Endothelial cell of hepatic sinusoid (primary cell): ENCODE results near the gene PDK1.
"Not testable (repeated sequence)": the region's sequence is repeated elsewhere in the genome, so short reads cannot be mapped to it uniquely, and the experiment has no call there.

Source experiments
- in situ Hi-C: cut with HindIII; loops from 2 replicates; pipeline ENCODE4 v1.10.0; 2017; ENCODE audit warnings: low sequenced_read_pairs

Gene PDK1

DNA sequence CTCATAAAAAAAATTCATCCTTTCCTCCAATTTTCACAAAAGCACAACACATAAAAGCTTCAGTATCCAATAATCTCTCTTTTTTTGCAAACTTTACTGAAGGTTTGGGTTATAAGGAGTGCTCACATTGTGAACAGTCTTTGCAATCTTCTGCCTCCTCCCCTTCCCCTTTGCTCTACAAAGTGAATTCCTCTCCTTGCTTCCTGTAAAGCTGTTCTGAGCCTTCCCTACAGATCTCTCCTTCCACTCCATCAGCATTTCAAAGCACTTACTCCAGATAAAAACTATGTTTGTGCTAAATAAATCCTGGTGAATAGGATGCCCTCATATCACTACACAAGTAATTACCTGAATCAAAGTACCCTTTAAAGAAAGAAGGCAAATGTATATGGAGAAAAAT lies 4.6 kb upstream of the PDK1 start:
- in situ Hi-C loops: no loop called here

DNA sequence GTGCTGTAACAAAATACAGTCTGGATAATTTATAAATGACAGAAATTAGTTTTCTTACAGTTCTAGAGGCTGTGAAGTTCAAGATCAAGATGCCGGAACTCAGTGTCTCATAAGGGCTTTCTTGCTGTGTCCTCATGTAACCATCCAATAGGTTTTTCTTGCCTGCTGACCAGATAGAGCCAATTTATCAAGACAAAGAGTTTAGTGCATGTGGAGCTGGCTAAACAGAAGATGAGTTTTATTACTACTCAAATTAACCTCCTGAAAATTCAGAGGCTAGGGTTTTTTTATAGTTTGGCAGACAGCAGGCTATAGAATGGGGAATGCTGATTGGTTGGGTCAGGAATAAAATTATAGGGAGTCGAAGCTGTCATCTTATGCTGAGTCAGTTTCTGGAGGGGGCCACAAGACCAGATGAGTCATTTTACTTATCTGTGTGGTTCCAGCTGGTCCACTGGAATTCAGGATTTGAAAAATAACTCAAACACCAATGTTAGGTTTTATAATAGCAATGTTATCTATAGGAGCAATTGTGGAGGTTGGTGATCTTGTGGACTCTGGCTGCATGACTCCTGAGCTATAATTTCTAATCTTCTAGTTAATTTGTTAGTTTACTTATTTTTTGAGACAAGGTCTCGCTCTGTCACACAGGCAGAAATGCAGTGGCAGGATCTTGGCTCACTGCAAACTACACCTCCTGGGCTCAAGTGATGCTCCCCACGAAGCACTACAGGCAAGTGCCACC lies 3.2 kb upstream of the PDK1 start:
- in situ Hi-C loops: no loop called here

DNA sequence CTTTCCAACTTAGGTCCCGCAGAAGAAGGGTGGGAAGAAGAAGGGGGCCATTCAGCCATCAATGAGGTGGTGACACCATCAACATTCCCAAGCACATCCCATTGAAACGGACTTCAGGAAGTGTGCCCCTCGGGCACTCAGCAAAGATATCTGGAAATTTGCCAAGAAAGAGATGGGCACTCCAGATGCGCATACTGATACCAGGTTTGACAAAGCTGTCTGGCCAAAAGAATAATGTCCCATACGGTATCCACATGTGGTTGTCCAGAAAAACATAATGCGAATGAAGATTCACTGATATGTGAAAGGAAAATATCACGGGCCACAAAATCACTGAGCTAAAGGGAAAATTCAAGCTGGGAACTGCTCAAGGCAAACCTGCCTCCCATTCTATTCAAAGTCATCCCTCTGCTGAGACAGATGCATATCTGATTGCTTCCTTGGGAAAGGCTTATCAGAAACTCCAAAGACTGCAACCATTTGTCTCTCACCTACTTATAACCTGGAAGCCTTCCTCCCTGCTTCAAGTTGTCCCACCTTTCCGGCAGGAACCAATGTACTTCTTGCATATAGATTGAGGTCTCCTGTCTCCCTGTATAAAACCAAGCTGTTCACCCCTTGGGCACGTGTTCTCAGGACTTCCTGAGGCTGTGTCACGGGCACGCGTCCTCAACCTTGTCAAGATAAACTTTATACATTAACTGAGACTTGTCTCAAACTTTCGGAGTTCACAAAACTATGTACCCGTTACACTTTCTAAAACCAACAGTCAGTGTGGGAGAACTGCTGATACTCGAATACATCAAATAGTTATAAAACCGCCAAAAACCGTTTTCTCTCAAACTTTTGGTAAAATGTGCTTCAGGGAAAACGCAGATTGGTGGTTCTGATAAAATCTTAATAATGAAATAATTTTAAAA lies 1.3 kb upstream of the PDK1 start:
- in situ Hi-C loops: no loop called here

DNA sequence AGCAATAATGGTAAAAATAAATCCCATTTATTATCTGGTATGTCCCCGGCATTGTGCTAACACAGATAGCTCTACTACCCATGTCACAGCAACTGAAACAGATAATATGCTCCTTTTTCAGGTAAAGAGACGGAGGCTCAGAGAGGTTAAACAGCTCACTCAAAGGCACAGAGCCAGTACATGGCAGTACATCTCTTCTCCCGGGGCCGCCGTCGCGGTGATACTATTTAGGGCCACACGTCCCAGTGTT lies 693 bp upstream of the PDK1 start:
- in situ Hi-C loops: no loop called here

DNA sequence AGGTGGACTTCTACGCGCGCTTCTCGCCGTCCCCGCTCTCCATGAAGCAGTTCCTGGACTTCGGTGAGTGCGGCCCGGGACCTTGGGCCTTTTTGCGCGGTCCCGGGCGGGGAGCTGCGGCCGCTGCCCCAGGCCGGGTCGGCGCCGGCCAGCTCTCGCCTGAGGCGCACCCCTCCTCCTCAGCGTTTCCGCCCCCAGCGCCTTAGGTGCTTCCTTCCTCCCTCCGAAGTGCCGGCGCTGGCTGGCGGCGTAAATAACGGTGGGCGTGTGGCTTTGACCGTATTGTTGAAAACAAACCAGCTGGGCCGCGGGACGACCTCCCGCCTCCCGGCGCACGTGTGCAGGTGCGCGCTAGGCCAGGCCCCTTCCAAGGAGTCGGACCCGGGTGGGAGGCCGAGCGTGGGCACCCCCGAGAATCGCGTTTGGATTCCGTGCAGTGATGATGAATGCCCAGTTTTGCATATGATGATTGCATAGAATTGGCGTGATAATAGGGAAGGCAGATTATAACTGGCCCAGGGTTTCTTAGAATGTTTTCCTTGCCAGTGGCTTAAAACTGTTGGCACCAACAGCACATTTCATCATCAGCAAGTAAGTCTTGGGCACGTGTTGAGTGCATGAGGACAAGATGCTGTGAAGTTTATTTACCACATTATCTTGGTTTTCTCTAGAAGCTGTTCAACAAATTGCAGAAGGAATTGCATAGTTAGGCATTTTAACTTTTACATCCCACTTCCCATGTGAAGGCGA lies 569 bp downstream of the PDK1 start:
- in situ Hi-C loops: no loop called here

DNA sequence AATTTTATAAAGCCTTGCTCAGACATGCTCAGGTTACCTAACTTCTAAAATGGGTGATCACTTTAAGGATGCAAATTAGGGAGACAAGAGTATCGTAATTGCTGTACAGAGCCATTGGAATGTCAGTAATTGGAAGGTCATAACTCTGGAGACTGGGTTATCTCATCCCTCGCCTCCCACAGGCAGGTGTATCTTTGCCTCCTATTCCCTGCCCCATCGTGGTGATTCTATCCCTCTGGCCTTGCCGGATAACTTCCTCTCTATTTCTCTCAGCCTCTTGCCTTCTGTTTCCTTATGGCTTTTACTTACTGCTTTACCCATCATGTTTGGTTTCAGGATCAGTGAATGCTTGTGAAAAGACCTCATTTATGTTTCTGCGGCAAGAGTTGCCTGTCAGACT lies 2.5 kb downstream of the PDK1 start:
- in situ Hi-C loops: no loop called here

DNA sequence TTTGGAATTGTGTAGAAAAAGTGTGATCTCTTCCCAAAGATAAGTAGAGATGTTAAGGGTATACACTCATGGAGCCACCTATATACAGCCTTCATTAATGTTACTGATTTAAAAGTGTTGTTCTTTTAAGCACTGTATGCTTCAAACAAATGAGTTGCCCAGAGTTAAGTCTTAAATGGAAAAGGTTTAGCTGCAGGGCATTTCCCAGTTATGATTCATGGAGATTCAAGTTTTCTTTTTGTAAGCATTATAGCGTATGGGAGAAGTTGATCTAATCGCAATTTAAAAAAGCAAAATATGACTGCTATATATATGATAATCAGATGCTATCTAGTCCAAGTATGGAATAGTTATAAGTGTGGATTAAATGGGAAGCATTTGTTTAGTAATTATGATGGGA lies 4.8 kb downstream of the PDK1 start:
- in situ Hi-C loops: no loop called here

DNA sequence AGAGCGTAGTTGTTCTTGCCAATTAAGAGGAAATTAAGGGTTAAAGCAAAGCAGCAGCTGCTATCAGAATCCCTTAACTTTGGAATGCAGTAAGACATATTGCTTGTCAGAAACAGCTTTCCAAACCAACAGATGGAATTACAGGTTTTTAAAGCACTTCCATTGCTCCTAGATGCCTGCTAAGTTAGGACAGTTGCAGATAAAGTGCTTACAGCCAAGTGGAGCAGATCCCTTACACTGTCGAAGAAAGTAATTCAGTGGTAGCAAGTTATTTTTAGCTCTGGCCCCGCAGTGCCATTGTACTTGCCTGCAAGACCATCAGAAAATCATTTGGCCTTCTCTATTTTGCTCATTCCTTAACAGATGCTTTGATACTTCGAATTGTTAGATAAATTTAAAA lies 5.4 kb downstream of the PDK1 start:
- in situ Hi-C loops: no loop called here

DNA sequence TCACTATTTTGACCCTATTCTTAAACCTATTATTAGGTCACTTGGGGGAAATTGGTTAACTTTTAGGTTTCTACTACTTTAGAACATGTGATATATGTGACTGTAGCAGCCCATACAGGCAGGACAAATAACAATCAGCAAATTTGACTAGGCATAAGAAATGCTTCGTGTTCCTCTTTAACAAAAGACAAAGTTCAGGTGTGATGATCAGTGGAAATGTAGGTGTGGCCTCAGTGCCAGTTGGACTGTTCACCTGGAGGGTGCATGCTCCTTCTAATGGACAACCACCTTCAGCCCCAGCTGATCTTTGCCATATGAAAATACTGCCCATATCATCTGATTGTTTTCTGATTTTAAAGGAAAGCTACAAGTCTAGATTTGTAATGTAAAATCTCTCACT lies 6.4 kb downstream of the PDK1 start:
- in situ Hi-C loops: no loop called here

DNA sequence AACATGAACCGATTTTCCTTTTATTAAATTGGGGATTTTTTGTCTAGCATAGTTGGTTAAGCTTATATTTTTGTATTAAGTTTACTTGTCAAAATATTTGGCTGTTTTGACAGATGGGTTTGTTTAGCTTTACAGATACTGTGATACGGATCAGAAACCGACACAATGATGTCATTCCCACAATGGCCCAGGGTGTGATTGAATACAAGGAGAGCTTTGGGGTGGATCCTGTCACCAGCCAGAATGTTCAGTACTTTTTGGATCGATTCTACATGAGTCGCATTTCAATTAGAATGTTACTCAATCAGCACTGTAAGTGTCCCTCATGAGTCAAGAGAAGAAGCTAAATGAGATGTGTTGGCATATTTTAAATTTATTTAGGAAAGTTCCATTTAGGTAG lies 8.5 kb downstream of the PDK1 start:
- in situ Hi-C loops: no loop called here

DNA sequence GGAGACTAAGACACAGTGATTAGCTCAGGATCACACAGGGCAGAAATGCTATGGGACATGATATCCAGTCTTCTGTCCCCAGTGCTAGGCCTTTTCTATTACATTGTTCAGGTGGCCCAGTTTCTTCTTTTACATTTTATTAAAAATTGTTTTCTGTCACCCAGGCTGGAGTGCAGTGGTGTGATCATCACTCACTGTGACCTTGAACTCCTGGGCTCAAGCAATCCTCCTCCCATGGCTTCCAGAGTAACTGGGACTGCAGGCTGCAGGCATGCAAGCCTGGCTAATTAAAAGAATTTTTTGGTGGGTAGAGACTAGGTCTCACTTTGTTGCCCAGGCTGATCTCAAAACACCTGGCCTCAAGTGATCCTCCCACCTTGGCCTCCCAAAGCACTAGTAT lies 15.4 kb downstream of the PDK1 start:
- in situ Hi-C loops: no loop called here

DNA sequence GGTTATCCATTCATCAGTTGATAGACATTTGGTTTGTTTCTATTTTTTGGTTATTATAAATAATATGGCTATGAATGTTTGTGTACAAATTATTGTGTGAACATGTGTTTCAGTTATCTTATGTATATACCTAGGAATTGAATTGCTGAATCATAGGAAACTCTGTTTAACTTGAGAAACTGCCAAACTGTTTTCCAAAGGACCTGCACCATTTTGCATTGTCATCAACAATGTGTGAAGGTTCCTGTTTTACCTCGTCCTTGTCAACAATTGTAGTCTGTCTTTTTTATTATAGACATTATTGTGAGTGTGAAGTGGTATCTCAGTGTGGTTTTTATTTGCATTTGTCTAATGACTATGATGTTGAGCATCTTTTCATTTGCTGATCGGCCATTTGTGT lies 17.1 kb downstream of the PDK1 start:
- in situ Hi-C loops: no loop called here

DNA sequence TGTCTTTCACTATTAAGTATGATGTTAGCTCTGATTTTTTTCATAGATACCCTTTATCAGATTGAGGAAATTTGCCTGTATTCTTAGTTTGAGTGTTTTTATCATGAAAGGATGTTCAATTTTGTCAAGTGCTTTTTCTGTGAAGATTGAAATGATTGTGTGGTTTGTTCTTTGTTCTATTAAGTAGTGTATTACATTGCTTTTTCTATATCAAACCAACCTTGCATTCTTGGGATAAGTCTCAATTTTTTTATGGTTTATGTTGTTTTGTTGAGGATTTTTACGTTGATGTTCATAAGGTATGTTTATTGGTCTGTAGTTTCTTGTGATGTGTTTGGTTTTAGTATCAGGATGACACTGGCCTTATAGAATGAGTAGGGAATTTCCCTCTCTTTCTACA lies 19.1 kb downstream of the PDK1 start:
- in situ Hi-C loops: no loop called here

DNA sequence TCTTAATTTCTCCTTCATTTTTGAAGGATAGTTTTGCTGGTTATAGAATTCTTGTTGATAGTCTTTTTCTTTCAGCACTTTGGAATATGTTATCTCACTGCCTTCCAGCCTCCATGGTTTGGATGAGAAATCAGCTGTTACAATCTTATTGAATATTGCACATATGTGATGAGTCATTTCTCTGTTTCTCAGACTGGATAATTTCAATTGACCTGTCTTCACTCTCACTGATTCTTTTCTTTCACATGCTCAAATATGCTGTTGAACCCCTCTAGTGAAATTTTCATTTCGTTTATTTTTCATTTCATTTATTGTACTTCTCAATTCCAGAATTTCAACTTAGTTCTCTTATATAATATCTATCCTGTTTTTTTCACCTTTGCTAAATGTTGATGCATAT lies 22.2 kb downstream of the PDK1 start:
- in situ Hi-C loops: no loop called here

DNA sequence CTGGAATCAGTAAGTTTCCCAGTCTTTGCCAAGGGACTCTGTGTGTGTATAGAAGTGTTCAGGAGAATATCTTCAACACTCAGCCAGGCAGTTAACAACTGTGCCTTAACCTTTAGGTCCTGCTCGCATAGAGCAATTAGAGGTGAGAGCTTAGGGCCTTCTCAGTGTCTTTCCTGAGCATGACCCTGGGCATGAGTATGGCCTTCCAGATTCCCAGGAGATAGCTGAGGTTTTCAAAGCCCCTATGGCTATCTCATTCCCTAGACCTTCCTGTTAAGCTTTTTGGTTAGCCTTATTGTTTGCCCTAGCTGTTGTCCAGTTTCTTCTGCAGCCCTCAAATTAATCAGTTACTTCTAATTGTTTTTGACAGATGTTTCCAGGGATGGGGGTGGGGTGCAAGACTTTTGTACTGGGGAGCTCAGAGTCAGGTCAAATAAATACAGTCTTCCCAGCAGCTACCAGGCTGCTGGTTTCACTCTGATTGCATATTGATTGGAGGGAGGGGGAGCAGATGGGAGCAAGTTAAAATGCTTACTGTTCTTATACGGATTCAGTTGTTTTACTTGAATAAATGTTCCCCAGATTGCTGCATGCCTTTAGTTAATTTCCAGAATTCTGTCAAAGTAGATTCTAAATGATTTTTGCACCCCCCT lies 23.1 kb downstream of the PDK1 start:
- in situ Hi-C loops: no loop called here

DNA sequence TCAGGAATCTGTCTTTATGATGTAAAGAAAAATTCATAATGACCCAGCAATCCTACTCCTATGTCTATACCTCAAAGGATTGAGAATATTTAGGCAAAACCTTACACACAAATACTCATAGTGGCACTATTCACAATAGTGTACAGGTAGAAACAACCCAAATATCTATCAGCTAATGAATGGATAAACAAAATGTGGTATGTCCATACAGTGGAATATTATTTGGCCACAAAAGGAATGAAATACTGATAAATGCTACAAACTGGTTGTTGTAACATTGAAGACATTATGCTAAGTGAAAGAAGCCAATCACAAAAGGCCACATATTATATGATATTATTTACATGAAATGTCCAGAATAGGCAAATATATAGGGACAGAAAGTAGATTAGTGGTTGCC lies 24.7 kb downstream of the PDK1 start:
- in situ Hi-C loops: no loop called here

DNA sequence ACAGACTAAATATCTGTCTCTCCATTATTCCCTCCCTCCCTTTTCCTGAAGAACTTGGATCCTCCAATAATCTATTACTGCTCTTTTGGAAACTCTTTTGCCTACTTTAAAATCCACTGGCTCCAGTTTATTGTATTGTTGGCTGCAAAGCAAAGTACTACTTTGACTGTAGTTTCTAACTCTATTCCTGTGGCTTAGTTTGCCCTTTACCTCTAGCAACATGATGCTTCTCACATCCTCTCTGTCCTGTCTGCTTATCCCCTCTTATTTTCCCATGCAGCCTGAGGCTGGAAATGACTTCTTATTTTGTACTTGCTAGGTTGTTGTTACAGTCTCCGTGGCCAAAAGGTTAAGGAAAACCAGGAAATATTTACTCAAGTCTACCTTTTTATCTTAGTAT lies 26.8 kb downstream of the PDK1 start:
- in situ Hi-C loops: no loop called here

DNA sequence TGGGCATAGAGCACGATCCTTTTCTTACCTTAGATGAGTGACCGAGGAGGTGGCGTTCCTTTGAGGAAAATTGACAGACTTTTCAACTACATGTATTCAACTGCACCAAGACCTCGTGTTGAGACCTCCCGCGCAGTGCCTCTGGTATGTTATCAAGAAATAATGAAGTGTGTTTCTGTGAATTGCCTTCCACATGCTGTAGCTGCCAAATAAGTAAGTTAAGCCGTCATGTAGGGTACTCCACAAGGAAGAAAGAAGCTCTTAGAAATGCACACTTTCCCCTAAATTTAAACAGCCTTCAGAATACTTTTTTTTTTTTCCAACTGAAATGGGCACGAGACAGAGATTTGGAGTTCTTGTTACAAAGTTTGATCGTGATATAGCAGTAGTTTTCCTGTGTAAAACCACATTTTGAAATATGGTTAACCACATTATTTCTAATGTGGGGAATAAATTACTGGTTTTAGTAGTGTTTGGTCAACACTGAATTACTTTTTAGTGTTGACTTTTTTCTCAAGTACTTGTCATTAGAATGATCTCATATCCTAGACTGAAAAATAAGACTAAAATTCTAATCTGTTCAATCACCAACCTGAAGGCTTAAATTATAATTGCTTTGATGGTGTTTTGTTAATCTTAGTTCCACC lies 30.5 kb downstream of the PDK1 start:
- in situ Hi-C loops: no loop called here

DNA sequence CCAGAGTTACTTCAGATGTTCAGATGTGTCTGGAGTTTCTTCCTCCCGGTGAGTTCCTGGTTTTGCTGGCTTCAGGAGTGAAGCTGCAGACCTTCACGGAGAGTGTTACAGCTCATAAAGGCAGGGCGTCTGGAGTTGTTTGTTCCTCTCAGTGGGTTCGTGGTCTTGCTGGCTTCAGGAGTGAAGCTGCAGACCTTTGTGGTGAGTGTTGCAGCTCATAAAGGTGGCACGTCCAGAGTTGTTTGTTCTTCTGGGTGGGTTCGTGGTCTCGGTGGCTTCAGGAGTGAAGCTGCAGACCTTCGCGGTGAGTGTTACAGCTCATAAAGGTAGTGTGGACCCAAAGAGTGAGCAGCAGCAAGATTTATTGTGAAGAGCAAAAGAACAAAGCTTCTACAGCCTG lies 31.3 kb downstream of the PDK1 start:
- in situ Hi-C loops: not testable (repeated sequence)

DNA sequence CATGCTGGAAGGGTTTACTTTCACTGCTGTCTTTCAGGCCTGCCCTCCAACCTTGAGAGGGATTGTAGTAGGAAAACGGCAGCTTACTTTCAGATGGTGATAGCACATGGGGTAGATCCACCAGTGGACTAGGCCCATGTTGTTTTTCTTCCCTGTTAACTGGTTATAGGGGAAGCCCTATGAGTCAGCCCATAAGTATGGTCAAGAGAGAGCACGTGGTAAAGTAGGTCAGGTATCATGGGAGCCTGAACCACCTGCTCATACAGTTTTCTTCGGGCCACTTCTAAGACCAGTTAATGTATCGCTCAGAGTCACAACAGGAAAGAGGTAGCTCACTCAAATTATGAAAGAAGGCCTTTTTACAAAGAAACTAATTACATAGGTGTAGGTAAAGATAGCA lies 33.0 kb downstream of the PDK1 start:
- in situ Hi-C loops: no loop called here

DNA sequence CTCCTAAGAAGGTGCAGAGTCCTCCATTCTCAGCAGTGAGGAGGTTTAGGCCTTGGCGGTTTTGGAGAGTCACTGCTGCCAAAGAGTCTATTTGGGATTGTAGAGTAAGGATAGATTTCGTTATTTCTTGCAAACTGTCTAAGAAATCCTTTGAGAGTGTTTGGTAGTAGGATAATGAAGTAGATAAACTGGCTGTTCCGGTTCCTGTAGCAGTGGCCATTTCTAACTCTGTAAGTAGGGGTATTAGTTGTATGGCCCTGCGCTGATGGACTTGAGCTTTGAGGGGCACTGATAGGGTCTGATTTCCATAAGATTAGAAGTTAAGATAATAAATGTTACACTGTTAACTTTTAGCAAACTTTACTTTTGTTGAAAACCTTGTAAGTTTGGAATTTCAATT lies 35.5 kb downstream of the PDK1 start:
- in situ Hi-C loops: loop anchor here (10.0 kb wide), 1 partner anchor 93 kb away; no protein-coding TSS in a partner anchor
